NCI-H1092 treated with DMSO at 0.1 percent for 48 hours (cell line): ENCODE results near the gene LRRC36.

Experiments
- DNase-seq: peaks from one replicate; lab custom pipeline; 2025; lab: John Stamatoyannopoulos, UW

Gene LRRC36, protein sequence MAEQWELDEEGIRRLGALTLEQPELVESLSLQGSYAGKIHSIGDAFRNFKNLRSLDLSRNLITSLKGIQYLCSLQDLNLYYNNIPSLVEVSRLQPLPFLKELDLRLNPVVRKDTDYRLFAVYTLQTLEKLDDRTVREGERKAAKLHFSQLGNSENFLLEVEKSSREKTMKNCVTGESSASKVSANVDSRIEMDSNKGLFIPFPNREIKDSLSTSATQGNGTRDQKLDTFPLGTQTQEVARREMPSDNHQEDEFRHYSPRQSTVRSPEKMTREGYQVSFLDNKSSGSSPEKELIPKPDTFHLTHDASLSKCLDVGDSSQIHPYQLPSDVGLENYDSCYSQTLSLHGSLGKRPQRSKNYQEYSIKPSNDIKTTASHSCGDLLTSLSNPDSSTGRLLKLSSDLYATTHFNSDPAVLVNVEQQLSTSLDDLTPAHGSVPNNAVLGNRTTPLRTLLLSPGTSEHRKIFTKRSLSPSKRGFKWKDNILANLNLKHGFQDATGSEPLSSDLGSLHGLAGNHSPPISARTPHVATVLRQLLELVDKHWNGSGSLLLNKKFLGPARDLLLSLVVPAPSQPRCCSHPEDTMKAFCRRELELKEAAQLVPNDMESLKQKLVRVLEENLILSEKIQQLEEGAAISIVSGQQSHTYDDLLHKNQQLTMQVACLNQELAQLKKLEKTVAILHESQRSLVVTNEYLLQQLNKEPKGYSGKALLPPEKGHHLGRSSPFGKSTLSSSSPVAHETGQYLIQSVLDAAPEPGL

DNA sequence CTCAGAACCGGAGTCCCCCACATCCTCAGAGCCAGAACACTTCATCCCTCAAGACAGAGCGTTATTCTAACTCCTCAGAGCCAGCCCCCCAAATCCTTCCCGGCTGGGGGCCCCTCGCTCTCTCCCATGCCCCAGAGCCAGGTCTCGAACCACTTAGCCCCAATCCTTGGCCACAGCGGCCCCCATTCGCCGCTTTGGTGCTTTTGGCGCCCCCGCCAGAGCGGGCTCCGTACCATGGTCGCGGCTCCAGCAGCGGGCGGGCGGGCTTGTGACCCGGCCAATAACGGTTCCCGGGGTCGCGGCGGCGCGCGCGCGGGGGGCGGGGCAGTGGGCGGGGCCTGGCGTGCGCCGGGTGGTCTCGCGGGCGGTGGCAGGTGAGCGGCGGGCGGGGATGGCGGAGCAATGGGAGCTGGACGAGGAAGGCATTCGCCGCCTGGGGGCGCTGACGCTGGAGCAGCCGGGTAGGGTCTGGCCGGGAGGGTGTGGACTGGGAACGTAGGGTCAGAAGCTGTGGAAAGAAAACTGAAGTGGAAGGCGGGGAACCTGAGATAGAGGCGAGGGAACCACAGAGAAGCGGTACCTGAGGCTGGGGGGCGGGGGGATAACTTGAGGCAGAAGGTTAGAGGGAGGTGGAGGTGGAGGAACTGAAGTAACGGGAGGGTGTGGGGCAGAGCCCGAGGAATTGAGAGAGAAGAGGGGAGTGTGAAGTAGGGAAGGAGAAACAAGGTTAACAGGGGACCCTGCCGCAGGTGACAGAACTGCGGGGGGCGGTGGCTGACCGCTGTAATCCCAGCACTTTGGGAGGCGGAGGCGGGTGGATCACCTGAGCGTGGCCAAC is at the start of gene LRRC36, which contains the start of gene KCTD19:
LRRC36 (plus strand) TSS at position 344 of the 838 bp plus-strand sequence; CDS start at position 392, 48 bp downstream.
KCTD19 (minus strand) TSS at position 270 of the 838 bp plus-strand sequence; CDS start at position 236, 34 bp downstream.
- peak; percentile 89 for DNase-seq

DNA sequence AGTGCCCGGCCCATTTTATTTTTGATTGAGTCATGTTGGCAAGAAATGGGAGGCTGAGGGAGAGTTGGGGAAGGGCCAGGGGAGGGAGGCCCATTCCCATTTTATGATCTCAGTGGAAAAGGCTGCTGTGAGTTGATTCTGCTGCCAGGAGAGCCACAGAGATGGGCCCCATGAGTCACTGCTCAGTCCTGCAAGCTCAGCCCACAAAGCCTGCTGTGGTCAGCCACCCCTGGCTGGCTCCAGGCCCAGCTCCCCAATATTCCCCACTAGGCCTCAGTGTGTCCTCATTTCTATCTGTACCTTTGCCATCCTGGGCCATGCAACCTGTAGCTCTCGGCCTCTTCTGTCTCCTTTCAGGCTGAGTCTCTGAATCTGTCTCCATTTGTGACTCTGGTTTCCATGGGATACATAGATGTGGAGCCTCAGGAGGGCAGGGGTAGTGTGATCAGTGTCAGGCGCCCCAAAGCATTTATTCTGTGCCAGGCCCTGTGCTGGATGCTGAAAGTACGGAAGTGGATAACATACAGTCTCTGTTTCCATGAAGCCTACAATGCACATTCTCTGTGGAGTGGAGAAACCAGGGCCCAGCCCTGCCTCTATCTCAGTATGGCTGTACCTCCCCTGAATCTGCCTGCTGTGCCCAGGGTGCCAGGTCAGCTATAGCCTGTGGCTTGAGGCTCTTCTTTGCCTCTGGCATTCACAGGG is 49.2 kb upstream of the LRRC36 start:
- no peak for DNase-seq

DNA sequence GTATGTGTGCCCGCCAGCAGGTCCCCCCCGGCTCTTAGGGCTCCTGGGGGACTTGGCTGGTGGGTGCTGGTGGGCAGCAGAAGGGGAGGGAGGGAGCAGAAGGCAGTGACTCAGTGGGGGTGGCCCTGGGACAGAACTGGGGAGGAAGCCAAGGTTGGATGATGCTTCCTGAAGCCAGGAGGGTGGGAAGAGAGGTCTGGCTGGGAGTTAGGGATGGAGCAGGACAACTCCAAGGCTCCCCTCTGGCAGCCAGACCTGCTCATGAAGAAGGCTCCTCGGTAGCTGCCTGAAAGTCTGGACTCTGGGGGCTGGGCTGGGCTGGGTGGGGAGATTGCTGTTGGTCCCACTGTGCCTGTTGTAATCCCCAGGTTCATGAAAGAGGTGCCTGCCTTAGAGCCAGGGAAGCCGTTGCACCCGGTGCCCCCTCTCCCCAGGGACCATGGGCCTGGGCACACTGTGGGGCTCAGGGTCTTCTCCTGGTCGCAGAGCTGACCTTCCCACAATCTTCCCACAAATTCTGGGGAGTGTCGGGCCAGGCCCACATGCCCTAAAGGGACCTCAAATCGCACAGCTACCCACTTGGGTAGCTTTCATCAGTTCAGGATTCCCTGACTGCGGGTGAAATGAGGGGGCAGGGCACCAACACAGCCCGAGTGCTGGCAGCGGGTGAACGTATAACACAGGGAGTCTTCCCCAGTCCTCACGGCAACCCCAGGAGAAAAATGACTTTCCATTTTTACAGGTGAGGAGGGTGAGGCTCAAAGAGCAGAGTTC is 48.4 kb upstream of the LRRC36 start:
- DNase-seq: no peak

DNA sequence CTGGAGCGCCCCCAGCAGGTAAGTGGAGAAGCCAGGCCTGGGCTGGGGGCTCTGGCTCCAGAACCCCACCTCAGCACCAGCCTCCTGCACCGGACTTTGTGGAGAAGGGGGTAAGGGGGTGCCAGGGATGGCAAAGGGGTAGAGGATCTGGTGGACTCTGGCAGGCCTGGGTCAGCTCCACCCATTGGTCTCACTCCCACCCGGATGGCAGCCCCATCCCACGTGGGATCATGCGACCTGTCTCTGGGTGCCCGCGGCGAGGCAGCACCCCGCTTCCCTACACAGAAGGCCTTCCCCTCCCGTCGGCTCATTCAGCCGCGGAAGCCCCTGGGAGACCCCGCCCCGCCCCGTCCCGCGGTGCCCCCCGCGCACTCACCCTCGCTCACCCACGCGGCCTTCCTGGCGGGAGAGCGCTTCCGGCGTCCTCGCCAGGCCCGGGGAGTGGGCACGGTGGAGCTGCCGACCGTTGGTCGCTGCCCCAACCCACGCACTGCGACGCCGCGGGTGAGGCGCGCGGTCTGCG is 47.8 kb upstream of the LRRC36 start:
- DNase-seq: peak; percentile 44

DNA sequence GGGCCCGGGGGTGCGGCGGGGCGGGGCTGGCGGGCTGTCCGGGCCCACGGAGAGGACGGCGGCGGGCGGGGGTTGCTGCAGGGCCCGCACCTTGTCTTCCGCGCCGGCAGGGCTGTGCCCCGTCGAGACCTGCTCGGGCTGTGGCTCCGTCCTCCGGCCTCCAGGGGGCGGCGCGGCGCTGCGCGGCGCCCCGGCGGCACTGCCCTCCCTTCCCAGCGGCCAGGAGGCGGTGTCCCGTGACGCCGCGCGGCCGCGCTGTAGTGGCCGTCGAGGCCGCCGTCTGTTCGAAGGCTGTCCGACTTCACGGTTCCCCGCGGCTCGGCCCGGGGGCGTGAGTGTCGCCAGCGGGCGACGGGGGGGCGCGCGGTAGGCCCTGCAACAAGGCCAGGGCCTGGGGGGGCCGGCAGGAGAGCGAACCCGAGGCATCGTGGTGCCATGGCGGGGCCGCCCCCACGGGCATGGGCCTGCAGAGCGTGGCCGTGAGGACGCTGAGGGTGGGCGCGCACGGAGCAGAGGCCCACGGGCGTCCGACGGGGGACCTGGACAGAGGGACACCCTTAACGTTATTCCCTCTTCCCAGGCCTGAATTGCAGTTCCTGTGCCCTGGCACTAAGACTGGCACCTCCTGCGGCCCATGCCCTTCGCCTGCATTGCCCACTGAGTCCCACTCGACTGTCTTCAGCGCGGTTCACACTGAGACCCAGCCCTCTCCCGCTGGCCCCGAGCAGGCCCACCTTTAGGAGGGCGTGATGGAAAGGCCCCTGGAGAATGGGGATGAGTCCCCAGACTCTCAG is 47.1 kb upstream of the LRRC36 start, which contains the start of gene PLEKHG4:
PLEKHG4 (plus strand) TSS at position 237 of the 794 bp plus-strand sequence; CDS start at position 750, 513 bp downstream.
- peak; percentile 69 for DNase-seq

DNA sequence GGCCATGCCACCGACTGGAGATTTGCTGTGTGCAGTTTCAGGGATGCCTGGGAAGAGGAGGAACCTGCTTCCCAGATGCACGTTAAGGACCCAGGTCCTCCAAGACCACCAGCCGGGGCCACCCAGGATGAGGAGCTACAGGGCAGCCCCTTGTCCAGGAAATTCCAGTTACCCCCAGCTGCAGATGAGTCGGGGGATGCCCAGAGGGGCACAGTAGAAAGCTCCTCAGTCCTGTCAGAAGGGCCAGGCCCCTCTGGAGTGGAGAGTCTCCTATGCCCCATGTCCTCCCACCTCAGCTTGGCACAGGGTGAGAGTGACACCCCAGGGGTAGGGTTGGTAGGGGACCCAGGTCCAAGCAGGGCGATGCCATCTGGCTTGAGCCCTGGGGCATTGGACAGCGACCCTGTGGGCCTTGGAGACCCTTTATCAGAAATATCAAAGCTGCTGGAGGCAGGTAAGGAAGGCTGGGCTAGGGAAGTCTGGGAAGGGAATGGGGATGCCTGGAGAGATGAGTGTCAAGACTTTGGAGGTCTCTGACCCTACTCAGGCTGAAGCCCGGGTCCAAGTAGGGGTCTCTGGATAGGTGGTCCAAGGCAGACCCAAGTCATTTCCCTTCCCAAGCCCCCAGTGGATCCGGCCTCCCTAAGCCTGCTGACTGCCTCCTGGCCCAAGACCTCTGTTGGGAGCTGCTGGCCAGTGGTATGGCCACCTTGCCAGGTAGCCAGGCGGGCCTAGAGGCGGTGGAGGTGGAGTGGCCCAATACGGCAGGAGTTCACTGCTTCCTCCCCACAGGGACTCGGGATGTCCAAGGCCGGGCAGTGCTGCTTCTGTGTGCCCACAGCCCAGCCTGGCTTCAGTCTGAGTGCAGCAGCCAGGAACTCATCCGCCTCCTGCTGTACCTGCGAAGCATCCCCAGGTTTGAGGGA is 46.3 kb upstream of the LRRC36 start:
- DNase-seq: no peak

DNA sequence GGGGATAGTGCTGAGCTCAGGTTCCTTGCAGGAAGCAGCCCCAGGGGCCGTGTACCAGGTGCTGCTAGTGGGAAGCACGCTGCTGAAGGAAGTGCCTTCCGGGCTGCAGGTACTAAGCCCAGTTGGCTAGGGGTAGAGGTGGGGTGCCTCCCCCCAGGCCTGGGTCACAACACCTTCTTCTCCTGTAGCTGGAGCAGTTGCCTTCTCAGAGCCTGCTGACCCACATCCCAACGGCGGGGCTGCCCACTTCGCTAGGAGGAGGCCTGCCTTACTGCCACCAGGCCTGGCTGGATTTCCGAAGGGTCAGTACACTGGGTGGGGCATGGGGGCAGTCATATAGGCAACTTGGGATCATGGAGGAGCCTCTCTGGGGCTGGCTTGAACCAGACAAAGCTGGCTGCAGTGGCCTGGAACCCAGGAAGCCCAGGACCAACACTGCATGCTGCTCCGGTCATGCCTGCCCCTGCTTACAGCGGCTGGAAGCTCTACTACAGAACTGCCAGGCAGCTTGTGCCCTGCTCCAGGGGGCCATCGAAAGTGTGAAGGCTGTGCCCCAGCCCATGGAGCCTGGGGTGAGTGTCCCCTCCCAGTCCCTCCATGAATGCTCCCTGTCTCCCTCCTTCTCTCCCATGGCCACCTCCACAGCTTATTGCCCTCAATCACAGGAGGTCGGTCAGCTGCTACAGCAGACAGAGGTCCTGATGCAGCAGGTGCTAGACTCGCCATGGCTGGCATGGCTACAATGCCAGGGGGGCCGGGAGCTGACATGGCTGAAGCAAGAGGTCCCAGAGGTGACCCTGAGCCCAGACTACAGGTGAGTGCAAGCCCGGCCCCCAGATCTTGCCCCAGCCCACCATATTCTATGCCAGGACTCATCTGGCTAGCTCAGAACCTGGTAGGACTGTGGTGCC is 44.8 kb upstream of the LRRC36 start:
- DNase-seq: no peak

DNA sequence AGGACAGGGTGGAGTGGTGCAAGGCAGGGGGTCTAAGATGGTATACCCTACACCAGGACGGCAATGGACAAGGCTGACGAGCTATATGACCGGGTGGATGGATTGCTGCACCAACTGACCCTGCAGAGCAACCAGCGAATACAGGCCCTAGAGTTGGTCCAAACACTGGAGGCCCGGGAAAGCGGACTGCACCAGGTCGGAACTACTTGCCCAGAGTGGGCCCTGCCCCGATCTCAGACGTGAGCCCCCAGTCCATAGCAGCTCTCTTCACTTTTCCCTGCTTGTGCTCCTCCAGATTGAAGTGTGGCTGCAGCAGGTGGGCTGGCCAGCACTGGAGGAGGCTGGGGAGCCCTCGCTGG is 44.2 kb upstream of the LRRC36 start:
- no peak for DNase-seq

DNA sequence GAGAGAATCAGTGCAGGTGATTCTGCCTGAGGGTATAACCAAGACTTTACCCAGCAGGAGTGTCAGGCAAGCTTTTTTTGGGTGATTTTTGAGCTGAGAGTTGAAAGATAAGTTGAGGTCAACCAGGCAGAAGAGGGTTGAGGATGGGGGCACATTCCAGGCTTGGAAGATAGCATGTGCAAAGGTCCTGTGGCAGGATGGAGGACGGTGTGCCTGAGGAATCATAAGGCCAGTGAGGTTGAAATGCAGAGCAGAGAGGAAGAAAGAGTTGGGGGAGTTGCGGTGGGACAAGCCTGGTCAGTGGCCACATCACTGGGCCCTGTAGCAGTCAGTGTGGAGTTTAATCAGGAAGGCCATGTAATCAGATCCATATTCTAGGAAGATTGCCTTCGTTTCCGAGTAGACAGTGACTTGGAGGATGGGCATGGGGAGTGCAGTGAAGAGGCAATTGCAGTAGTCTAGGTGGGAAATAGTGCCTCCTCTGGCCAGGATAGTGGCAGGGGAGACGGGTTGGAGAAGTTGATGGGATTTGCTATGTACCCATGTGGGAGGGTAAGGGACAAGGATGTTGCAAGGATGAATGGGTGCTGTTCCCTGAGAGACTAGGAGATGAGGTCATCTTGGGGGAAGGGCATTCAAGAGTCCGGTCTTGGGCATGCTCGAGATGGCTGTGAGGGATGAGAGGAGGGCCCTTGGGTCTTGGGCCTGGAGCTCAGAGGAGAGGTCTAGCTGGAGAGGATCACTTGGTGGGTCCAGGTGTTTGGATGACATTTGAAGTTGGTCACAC is 43.4 kb upstream of the LRRC36 start:
- no peak for DNase-seq

DNA sequence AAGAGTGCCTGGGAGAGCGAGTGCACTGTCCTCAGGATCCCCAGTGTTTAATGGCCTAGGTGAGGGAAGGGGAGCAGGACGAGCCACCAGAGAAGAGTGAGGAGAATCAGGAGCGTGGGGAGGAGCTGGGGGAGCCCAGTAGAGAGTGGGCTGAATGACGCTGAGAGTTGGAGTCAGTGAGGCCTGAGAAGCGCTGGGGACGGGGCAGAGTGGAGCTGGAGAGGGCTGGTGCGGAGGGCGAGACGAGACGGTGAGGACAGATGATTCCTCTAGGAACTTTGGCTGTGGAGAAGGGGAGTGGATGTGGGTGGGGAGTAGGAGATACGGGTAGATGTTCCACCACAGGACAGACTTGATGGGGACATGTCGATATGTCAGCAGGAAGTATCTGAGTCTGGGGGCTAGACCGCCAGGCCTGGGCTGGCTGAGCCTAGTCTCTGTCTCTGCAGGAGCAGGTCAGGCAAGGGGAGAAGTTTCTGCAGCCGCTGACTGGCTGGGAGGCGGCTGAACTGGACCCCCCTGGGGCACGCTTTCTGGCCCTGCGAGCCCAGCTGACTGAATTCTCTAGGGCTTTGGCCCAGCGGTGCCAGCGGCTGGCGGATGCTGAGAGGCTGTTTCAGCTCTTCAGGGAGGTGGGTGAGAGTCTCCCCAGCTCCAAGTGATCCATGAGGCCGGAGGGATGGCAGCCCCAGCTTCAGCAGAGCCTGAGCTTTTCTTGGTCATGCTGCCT is 42.6 kb upstream of the LRRC36 start:
- peak; percentile 36 for DNase-seq

DNA sequence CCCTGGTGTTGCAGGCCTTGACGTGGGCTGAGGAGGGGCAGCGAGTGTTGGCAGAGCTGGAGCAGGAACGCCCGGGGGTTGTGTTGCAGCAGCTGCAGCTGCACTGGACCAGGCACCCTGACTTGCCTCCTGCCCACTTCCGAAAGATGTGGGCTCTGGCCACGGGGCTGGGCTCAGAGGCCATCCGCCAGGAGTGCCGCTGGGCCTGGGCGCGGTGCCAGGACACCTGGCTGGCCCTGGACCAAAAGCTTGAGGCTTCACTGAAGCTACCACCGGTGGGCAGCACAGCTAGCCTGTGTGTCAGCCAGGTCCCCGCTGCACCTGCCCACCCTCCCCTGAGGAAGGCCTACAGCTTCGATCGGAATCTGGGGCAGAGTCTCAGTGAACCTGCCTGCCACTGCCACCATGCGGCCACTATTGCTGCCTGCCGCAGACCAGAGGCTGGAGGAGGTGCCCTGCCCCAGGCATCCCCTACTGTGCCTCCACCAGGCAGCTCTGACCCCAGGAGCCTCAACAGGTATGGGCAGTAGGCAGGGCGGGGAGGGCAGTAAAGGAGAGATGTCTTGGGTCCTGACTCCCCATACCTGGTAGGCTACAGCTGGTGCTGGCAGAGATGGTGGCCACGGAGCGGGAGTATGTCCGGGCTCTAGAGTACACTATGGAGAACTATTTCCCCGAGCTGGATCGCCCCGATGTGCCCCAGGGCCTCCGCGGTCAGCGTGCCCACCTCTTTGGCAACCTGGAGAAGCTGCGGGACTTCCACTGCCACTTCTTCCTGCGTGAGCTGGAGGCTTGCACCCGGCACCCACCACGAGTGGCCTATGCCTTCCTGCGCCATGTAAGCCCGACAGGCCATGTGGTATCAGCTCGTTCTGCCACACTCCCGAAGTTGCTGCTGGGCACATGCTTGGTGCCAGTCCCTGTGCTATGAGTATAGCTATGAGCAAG is 41.6 kb upstream of the LRRC36 start:
- peak; percentile 87 for DNase-seq

DNA sequence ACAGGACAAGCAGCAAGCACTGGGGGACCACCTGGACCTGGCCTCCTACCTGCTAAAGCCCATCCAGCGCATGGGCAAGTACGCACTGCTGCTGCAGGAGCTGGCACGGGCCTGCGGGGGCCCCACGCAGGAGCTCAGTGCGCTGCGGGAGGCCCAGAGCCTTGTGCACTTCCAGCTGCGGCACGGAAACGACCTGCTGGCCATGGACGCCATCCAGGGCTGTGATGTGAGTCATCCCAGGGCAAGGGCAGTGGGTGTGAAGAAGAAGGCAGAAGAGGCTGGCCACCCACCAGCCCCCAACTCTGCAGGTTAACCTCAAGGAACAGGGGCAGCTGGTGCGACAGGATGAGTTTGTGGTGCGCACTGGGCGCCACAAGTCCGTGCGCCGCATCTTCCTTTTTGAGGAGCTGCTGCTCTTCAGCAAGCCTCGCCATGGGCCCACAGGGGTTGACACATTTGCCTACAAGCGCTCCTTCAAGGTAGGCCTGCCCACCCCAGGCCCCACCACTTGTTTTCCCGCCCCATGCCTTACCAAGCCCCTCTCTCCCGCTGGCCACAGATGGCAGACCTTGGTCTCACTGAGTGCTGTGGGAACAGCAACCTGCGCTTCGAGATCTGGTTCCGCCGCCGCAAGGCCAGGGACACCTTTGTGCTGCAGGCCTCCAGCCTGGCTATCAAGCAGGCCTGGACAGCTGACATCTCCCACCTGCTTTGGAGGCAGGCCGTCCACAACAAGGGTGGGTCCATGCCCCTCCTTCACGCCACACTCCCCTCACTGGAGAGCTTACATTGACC is 40.0 kb upstream of the LRRC36 start:
- DNase-seq: no peak

DNA sequence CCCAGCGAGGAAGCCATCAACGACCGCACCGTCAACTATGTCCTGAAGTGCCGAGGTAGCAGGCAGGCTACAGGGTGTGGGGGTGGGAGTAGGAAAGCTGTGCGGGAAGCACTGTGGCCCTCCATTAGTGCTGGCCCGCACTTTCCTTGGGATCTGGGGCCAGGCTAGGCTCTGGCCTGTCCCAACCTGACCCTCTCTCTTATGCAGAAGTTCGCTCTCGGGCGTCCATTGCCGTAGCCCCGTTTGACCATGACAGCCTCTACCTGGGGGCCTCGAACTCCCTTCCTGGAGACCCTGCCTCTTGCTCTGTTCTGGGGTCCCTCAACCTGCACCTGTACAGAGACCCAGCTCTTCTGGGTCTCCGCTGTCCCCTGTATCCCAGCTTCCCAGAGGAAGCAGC is 38.7 kb upstream of the LRRC36 start:
- DNase-seq: no peak

DNA sequence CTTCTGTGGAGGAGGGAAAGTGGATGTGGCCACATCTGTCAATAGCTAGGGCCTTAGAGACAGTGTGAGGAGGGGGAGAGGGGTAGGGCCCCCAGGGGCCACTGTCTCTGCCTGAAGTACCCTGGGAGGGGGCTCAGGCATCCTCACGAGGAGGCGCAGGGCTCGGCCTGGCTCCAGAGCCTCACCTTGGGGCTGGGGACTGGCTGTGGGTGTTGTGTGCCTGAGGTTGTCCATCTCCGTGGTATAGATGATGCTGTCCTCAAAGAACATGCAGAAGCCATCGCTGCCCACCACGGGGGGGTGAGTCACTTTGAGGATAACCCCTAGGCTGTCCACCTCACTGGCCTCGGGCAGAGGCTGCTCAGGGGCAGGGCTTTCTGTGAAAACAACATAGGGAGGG is 35.2 kb upstream of the LRRC36 start:
- no peak for DNase-seq
